GOT3 (cell line): Measurements from ENCODE around the gene PVALEF.

Experiments
- DNase-seq: peaks from one replicate; lab custom pipeline; 2025; ENCODE audit warnings: mixed read lengths; lab: John Stamatoyannopoulos, UW

PVALEF gene

DNA sequence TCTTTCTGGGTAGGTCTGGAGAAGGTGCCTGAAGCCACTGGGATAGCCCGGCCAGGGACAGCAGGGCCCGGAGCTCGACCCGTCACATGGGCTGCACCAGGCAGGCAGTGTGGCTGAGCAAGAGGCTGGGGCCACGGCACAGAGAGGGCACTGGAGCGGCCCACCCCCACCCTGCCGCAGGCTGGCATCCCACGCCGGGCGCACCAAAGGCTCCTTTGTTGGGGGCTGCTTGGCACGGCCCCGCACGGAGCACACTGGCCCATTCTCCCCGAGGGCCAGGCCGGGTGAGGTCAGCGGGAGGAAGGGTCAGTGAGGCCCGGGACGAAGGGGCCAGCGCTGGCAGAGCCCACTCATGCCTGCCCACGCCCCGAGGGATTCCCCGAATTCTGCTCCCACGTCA, 36.5 kb upstream of the PVALEF start:
- no peak for DNase-seq

DNA sequence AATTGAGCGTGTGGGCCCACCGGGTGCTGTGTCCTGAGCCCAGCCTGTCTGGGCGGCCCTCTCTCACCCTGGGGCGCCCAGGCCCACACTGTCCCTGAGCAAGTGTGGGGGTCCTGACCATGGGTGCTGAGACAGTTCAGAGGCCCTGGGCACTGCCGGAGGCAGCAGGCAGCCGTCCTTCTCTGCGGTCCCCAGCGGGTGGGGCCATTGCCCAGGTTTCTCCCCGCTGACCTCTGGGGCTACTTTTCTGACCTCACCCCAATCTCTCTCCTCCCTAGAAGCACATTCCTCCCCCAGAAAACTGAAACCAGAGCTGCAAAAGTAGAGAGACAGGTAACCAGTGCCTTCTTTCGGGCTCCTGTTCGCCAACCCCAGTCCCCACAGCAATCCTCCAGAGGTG, 36.0 kb upstream of the PVALEF start:
- no peak for DNase-seq

DNA sequence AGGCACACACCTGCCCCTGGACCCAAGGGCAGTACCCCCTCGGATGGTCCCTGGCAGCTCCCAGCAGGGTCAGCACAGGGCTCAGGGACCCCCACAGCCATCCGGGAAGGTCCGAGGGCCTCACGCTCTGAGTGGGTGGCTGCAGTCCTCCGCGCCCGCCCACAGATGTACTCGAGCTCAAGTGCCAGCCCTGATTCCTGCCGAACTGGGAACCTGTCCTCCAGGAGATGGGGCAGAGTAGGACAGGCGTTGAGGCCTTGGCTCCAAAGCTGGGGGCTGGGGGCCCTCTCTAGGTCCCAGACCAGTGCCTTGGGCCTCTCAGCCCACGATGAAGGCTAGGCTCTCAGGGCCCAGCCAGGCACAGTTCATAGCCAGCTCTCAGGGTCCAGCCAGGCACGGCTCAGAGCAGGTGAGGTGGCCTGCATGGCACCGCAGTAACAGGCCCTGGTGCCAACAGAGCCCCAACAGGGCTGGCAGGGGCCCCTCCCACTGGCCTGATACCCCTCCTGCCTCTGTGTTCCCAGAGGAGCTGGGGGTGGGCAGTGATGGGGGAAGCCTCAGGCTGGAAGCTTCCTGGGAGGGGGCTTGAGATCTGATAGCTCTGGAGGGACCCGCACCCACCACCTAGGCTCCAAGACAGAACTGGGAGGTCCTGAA, 35.5 kb upstream of the PVALEF start:
- DNase-seq: no peak

DNA sequence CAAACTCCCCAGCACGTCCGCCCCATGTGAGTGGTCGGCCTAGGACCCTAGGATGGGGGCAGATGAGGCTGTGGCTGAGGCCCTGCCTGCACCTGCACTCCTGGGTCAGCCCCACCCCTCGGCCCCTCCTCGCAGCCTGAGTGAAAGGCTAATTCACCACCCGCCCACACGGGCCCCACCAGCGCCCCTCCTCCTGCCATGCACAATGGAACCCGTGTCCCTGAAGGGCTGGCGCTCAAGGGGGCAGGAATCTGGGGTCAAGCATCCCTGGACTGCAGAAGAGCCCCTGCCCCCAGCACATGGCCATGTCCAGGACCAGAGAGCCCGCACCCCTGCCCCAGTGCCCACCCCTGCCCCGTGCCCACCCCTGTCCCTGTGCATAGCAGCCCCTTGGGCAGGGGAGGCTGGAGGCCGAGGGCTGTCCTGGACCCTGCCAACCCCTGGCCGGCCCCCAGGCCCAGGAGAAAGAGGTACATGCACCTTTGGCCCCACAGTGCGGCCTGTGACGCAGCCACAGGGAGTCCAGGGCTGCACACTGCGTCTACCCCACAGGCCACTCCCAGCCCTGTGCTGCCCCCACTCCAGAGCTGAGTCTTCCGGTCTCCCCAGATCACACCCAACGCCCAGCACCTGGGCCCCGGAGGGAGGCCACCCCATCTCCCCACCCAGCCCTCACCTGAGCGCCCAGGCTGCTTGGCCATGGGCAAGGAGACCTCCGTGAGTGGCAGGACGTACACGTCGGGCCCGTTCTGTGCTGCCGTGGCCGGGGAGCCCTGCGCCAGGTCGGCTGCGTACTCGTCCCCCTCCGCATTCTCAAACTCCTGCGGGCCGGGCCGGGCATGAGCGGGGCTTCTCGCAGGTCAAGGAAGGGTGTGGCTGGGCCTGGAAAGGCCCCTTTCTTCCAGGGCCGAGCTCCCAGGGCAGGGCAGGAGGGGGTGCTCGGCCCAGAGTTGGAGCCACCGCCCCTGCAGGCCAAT, 34.6 kb upstream of the PVALEF start:
- no peak for DNase-seq

DNA sequence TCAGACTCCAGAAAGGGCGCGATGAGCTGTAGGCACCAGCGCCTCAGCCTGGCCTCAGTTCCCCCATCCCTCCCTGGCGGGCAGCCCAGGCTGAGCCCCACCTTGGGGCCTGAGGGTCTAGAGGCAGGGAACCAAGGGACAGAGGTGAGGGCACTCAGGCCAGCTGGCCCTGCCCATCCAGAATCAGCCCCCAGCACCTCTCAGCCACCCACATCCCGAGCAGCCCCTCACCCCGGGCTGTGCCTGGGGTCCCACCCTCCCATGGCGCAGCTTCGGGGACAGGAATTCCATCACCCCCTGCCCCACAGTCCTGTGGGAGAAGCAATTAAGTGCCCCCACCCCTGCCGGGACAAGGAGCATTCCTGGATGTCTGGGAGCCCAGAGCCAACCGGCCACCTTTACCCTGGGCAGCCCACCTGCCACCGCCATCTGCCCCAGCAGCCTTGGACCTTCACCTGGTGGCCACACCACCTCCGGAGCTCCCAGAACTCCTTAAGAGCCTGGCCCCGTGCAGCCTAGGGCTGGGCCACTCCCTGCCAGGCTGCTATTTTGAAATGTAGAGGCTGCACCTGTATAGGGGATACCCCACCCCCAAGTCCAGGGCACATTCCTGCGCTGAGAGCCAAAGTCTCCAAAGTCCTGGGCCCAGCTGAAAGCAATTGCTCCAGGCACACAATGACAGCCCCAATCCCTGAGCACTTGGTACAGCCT, 33.7 kb upstream of the PVALEF start:
- no peak for DNase-seq

DNA sequence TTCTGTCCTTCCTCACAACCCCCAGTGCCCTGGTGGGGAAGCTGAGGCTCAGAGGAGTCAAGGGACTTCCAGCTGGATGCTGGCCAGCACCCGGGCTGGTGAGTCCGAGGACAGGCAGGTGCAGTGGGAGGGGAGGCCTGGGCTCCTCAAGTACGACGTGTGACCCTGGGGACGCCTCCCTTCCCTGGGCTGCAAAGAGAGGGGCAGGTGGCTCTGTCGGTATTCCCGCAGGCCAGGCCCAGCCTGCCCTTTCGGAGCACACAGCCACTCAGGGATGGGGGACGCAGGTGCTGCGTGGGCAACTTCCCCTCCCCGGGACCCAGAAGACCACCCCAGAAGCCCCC, 33.1 kb upstream of the PVALEF start:
- no peak for DNase-seq

DNA sequence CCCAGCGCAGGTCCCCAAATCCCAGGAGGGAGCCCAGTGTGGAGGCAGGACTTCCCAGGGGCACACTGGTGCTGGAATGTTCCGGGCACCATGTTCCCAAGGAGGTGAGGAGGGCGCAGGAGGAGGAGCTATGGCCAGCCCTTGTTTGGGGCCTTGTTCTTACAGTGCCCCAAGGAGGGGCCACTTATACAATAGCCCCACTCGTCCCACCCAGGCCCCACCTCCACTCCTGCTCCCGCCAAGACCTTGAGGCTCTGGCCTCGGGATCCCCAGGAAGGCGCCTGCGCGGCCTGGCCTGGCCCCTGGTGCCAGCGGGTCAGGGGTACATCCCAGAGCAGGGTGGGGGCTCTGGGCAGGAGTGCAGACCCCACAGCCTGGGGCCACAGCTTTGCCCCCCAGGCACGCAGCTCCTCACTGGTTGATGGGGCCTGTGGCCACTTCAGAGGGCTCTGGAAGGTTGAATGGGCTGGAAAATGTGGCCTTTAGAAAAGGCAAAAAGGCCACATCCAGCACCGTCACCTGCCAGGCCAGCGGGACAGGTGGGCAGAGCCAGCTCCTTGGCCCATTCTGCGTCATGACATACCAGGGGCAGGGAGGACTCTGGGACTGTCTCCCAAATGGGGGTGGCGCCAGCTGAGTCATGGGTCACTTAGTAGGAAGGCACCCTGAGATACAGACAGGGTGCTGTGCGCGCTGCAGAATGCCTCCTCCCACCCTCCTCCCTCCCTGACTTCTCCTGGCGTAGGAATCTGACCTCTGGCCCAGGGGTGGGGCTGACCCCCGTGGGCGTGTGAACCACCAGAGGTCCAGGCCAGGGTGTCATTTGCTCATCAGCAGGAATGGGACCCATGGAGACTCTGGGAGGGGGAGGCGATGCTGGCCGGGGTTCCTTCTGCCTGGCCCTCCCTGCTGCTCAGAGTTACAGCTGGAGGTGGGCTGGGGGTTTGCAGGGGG, 32.3 kb upstream of the PVALEF start:
- no peak for DNase-seq

DNA sequence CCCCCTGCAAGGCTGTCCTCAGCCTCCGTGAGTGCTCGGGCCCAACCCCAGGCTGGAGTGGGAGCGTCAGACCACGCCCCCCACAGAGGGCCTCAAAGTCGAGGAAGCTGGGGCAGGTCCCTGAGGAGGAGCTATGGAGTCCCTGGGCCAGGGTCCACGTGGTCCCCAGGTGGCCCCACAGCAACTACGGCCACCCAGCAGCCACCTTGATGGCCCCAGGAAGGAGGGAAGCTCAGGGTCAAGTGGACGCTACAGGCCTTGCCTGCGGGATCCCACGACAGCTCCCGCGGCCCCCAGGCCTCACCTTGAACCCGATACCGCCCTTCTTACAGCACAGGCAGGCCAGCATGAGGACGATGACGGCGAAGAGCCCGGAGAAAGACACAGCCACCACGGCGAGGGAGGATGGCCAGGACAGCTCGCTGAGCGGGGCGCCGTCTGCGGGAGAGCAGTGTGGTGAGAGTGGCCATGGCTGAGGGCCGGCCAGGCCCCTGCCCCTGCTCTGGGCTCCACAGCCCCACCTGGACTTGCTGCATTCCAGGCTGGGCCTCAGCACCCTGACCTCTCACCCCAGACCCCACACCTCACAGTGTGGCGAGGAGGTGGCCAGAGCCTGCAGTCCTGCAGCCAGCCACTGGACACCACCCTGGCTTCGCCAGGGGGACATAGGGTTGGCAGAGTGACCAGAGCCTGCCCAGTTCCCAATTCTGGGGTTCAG, 31.1 kb upstream of the PVALEF start:
- DNase-seq: no peak

DNA sequence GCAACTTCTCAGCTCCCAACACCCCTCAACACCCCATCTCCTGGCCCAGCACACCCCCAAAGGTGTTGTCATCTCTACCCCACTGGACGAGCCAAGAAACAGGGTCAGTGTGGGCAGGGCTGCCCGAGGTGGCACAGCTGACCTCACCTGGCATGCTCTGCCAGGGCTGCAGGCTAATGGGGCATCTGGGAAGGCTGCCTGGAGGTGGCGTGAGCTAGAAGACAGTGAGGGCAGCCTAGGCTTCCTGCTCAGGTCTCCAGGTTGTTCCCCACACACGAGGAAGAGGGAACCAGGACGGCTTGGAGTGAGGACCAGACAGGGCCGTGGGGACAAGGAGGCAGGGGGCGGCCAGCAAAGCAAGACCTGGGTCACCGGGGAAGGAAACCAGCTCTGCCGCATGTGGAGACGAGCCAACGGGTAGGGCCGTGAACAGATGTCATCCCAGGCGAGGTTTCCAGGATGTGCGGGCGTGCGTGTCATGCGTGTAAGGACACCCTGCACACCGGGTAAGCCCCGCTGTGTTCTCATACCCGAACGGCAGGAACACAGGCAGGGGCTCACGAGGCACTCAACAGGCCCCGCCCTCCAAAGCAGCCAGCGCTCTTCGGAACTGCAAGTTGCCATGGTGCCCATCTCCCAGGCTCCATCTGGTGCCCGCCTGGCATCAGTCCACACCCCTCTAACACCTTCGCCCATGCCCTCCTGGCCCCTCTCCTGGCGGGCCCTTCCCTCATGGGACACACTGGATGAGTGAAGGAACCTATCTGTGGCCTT, 29.6 kb upstream of the PVALEF start:
- no peak for DNase-seq

DNA sequence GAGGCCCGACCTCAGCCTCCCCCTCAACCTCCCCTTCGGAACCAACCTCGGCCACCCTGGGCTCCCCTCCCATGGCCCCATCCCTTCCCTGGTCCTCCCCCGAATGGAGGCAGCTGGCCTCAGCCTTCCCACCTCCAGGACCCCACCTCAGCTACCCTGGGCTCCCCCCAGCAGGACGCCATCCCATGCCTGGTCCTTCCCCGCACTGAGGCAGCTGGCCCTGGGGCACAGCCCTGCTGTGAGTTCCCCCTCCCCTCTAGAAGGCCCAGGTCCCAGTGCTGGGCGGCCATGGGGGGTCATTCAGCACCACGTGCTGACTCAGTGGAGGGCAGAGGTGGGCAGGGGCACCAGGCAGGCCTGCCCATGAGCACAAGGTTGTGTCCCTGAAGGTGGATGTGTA, 28.9 kb upstream of the PVALEF start:
- no peak for DNase-seq

DNA sequence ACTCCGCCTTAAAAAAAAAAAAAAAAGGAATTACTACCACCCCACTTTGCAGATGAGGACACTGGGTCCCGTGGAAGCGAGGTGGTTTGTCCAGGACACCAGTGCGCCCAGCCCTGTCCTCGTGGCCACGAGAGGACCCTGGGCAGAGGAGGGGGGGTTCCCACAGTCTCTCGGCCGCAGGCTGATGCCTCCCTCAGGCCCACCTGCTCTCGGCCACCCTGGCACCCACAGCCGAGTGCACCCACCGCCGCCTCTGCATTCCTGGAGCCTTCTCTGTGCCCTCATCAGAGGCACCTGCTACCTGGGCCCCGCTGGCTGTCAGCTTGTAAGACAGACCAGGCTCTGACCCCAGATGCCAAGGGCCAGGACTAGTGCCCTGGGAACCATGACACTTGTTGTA, 28.1 kb upstream of the PVALEF start:
- DNase-seq: no peak

DNA sequence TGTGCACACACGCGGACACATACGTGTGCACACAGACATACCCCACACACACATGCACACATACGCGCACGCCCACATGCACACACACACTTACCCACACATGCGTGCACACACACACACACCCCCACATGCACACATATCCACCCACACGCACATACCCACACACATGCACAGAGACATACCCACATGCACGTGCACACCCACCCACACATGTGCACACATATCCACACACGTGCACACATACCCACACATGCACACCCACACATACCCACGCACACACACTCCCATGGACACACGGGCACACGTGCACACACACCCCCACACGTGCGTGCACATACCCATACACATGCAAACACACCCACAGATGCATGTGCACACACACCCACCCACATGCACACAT, 27.2 kb upstream of the PVALEF start:
- DNase-seq: no peak

DNA sequence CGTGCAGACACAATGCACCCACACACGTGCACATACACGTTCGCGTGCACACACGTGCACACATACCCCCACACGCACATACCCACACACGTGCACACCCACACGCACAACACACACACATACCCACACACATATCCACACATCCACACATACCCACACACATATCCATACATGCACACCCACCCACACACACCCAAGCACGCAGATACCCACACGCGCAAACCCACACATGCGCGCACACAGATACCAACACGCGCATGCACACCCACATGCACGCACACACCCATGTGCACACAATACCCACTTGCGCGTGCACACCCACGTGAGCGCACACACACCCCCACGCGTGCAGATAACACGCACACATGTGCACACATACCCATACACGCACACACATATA, 26.8 kb upstream of the PVALEF start:
- DNase-seq: no peak

DNA sequence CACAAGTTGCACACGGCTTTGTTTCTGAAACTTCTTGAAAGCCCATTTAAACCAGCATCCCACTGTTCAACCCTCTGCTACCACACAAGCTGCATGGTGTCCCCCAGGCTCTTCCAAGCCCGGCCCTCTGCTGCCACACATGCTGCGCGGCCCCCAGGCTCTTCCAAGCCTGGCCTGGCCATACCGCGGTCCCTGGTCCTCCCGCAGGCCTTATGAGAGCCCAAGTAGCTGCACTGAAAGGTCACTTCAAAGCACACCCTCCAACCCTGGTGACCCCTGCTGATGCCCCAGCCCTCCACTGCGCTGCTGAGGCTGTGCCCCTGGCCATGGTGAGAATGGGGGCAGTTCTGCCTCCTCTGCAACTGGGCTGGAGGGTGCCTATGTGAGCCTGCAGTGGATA, 25.9 kb upstream of the PVALEF start:
- DNase-seq: no peak

DNA sequence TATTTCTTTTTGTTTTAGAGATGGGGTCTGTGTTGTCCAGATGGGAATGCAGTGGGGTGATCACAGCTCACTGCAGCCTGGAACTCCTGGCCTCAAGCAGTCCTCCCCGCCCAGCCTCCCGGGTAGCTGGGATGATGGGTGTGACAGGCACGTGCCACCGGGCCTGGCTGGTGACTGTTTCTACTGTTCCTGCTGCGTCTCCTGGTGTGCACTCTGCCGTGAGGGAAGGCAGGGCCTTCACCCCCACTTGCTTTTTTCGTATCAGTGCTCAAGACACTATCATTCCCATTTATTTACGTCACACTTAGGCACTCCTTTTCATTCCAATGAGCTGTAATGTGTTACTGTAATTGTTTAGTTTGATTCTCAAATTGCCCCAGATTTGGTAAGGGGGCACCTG, 25.3 kb upstream of the PVALEF start:
- no peak for DNase-seq

DNA sequence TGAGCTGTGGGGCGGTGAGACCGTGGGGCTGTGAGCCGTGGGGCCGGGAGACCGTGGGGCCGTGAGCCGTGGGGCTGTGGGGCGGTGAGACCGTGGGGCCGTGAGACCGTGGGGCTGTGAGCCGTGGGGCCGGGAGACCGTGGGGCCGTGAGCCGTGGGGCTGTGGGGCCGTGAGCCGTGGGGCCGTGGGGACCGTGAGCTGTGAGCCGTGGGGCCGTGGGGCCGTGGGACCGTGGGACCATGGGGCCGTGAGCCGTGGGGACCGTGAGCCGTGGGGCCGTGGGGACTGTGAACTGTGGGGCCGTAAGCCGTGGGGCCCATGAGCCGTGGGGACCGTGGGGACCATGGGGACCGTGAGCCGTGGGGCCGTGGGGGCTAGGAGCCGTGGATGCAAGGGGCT, 24.6 kb upstream of the PVALEF start:
- DNase-seq: no peak

DNA sequence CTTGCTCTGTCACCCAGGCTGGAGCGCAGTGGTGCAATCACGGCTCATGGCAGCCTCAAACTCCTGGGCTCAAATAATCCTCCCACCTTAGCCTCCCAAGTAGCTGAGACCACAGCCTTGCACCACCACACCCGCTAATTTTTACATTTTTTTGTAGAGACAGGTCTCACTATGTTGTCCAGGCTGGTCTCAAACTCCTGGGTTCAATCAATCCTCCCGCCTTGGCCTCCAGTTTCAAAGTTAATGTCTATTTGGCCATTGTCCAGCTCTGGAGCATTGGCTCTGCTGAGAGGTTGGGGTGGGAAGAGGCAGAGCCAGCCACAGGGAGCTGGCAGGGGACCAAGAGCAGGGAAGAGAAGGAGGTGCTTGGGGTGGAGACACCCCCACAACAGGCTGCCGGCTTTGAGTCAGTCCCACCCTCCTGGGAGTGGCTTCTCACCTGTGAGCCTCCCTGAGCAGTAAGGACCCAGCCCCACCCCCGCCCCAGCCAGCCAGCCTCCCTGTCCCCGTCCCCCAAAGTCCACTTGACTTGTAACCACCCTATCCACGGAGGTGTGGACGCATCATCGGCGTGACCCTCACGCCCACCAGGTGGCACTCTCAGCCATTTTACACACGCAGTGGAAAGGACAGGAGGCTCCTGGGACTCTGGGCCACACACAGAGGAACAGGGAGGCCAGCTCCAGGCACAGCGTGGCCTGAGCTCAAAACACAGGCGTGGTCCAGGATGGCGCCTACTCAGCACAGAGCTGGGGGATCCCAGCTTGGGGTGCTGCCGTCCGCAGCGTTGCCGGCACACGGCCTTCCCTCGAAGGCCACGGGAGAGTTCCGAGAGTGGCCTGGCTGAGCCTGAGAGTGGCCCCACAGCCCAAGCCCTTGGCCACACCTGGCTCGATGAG, 22.8 kb upstream of the PVALEF start:
- DNase-seq: no peak

DNA sequence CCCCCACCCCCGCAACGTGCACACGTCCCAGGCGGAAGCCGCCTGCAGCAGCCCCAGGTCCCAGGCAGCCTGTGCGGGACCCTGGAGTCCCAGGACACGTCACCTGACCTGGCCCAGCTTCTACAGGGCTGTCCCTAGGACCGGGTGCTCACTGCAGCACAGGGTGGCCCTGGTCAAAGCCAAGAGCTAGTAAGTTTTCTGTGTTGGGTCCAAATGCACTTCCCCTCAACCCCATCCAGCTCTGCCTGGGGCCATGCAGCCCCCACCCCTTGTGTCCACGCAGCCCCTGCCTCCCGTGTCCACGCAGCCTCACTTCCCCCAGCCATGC, 22.1 kb upstream of the PVALEF start:
- no peak for DNase-seq

DNA sequence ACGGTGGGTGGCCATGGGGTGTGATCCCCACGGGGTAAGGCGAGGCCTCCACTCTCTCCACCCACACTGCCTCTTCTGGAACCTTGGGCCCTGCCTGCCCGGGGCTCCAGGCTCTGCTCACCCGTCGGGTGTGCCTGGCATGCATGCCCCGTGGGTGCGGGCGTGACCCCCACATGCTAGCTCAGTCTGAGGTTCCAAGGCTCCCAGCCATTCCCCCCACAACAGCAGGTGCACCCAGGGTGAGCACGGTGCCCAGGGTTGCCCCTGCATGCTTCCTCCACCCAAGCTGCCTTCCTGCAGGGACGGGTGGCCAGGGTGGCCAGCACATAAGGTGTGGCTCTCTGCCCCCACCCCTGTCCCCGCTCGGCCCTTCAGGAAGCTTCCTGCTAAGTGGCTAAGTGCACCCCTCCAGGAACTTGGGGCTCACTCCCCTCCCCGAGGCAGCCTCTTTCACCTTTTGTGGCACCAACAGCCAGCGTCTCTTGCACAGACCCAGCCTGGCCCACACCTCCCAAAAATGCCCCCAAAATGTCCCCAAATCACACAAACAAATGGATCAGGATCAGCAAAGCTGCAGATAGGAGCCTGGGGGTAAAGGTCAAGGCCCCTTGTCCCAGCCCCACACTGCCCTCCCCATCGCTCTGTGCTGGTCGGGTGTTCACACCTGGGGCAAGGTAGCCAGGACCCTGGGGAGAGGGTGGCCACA, 21.4 kb upstream of the PVALEF start:
- no peak for DNase-seq
